ENCODE results near the gene ITGAE. TPM values are rescaled to one million over a fixed set of nuclear protein-coding genes. Genes with fewer than 3 reads are reported as not detected.

Gene ITGAE
- total RNA-seq, 1 experiment from 2014 or later: 20.9 TPM

- Histone ChIP-seq H3K4me3 (ENCODE audit: low read depth in 2 of 2, low read length in 2 of 2) (peak overlapping the region; percentile 90 to 96), H3K27ac (ENCODE audit: low read length) (peak overlapping the region; percentile 90), H3K27me3 (ENCODE audit: control insufficient read depth, insufficient read depth, low read length) (no peaks in the 10 kb centered on the region), H3K36me3 (ENCODE audit: control insufficient read depth, insufficient read depth, low read length) (peaks cover 11% of the 10 kb centered on the region), H3K9me3 (ENCODE audit: control insufficient read depth, insufficient read depth, low read depth, low read length) (no peaks in the 10 kb centered on the region), H3K4me1 (ENCODE audit: control insufficient read depth, insufficient read depth, low read length) (peaks cover 13% of the 10 kb centered on the region)
- TSS peak; percentile 89 for BruUV-seq (replicated peaks)
- TF ChIP-seq REST (IDR thresholded peaks at IDR 0.05; ENCODE audit: insufficient read depth in 1 of 2, low read depth in 2 of 2, low read length in 1 of 2) (no peak), TCF7L2 (IDR thresholded peaks at IDR 0.05; ENCODE audit: low read depth, low read length) (no peak), POLR2AphosphoS5 (IDR thresholded peaks at IDR 0.05; ENCODE audit: low read depth, low read length) (no peak), SIN3A (IDR thresholded peaks at IDR 0.05; ENCODE audit: borderline replicate concordance, insufficient read depth, low read depth, low read length) (no peak), CTCF (IDR thresholded peaks at IDR 0.05) (no peak)
- POLR2A ChIA-PET: no interaction called here
- DNase-seq (ENCODE audit: low read depth, low spot score): no peak
- no peak for ATAC-seq
- intact Hi-C loops (cut with micrococcal nuclease; ENCODE audit: unreplicated experiment): no loop called here
- CTCF ChIA-PET: interaction anchor here (1.2 to 1.6 kb wide), 2 partner anchors 11 to 15 kb away, joined by 6 read pairs; no protein-coding TSS in a partner anchor
- in situ Hi-C loops (cut with HindIII; ENCODE audit: low pct_unique_long_range_greater_than_20kb, low sequenced_read_pairs): no loop called here
These were observed 77.8 kb downstream of the ITGAE start for GRCh38 chr17:3723188-3723555.

GRCh38 chr17:3722716-3723115, 78.3 kb downstream of the ITGAE start:
- in situ Hi-C loops (cut with HindIII; ENCODE audit: low pct_unique_long_range_greater_than_20kb, low sequenced_read_pairs) (no loop called here), intact Hi-C loops (cut with micrococcal nuclease; ENCODE audit: unreplicated experiment) (no loop called here)
- H3K27me3 ChIP-seq (ENCODE audit: control insufficient read depth, insufficient read depth, low read length): no peaks in the 10 kb centered on the region
- peak overlapping the region; percentile 90 to 96 for H3K4me3 ChIP-seq (ENCODE audit: low read depth in 2 of 2, low read length in 2 of 2)
- ChIA-PET POLR2A (no interaction called here), CTCF (interaction anchor here (1.6 kb wide), 1 partner anchor 11 kb away, joined by 6 read pairs; no protein-coding TSS in a partner anchor)
- H3K9me3 ChIP-seq (ENCODE audit: control insufficient read depth, insufficient read depth, low read depth, low read length): no peaks in the 10 kb centered on the region
- TF ChIP-seq SIN3A (IDR thresholded peaks at IDR 0.05; ENCODE audit: borderline replicate concordance, insufficient read depth, low read depth, low read length) (no peak), REST (IDR thresholded peaks at IDR 0.05; ENCODE audit: insufficient read depth in 1 of 2, low read depth in 2 of 2, low read length in 1 of 2) (no peak), CTCF (IDR thresholded peaks at IDR 0.05) (no peak), POLR2AphosphoS5 (IDR thresholded peaks at IDR 0.05; ENCODE audit: low read depth, low read length) (no peak), TCF7L2 (IDR thresholded peaks at IDR 0.05; ENCODE audit: low read depth, low read length) (no peak)
- no peak for DNase-seq (ENCODE audit: low read depth, low spot score)
- H3K4me1 ChIP-seq (ENCODE audit: control insufficient read depth, insufficient read depth, low read length): peaks cover 13% of the 10 kb centered on the region
- ATAC-seq: no peak
- peaks cover 11% of the 10 kb centered on the region for H3K36me3 ChIP-seq (ENCODE audit: control insufficient read depth, insufficient read depth, low read length)
- H3K27ac ChIP-seq (ENCODE audit: low read length): peak overlapping the region; percentile 90
- BruUV-seq (replicated peaks): no TSS peak

Measured in Panc1 (cell line).